Measurements from ENCODE around the gene RADIL. TPM values are rescaled to one million over a fixed set of nuclear protein-coding genes. Genes with fewer than 3 reads are reported as not detected.

The RADIL gene
- total RNA-seq, 1 donor from 2014 or later = 1.8 TPM

GRCh38 chr7:4779118-4779517 lies 104.4 kb downstream of the RADIL start:
- no peak for DNase-seq (ENCODE audit: low read depth)

GRCh38 chr7:4775848-4776623 lies 107.5 kb downstream of the RADIL start:
- peak; percentile 32 for DNase-seq (ENCODE audit: low read depth)

GRCh38 chr7:4775250-4775847 lies 108.2 kb downstream of the RADIL start, which contains the start of gene AP5Z1:
Gene AP5Z1 (plus strand): TSS chr7:4775623. CDS start chr7:4775716, 93 bp downstream.
- DNase-seq (ENCODE audit: low read depth) = peak; percentile 98

GRCh38 chr7:4774658-4775249 lies 108.8 kb downstream of the RADIL start:
- peak; percentile 71 for DNase-seq (ENCODE audit: low read depth)

GRCh38 chr7:4774007-4774406 lies 109.5 kb downstream of the RADIL start:
- DNase-seq (ENCODE audit: low read depth) = no peak

- DNase-seq (ENCODE audit: low read depth) = no peak
These were observed 111.2 kb downstream of the RADIL start for GRCh38 chr7:4772306-4772705.

GRCh38 chr7:4771737-4772136 lies 111.8 kb downstream of the RADIL start:
- no peak for DNase-seq (ENCODE audit: low read depth)

GRCh38 chr7:4770886-4771285 lies 112.6 kb downstream of the RADIL start:
- no peak for DNase-seq (ENCODE audit: low read depth)

- no peak for DNase-seq (ENCODE audit: low read depth)
These were observed 113.8 kb downstream of the RADIL start for GRCh38 chr7:4769761-4770160.

GRCh38 chr7:4768597-4769569 lies 114.6 kb downstream of the RADIL start:
- DNase-seq (ENCODE audit: low read depth) = peak; percentile 72

- no peak for DNase-seq (ENCODE audit: low read depth)
These were observed 116.6 kb downstream of the RADIL start for GRCh38 chr7:4766666-4767519.

GRCh38 chr7:4765776-4766490 lies 117.6 kb downstream of the RADIL start:
- peak; percentile 3 for DNase-seq (ENCODE audit: low read depth)

GRCh38 chr7:4764402-4765007 lies 119.0 kb downstream of the RADIL start:
- no peak for DNase-seq (ENCODE audit: low read depth)

- DNase-seq (ENCODE audit: low read depth) = no peak
These were observed 119.7 kb downstream of the RADIL start for GRCh38 chr7:4763794-4764185.

GRCh38 chr7:4763091-4763793 lies 120.3 kb downstream of the RADIL start:
- DNase-seq (ENCODE audit: low read depth) = no peak

- no peak for DNase-seq (ENCODE audit: low read depth)
These were observed 121.1 kb downstream of the RADIL start for GRCh38 chr7:4762121-4763055.

GRCh38 chr7:4760952-4761351 lies 122.6 kb downstream of the RADIL start:
- DNase-seq (ENCODE audit: low read depth) = no peak

Data from myocyte (in vitro differentiated cells).